Erythroblast (primary cell): ENCODE measurements around the gene ILF3.

ENCODE experiments used
- GATA1 ChIP-seq: IDR thresholded peaks from 2 replicates; pipeline ENCODE4 v1.6.1; 2011; ENCODE audit warnings: low read depth, mild to moderate bottlenecking, control low read depth, low read length, moderate library complexity
- POLR2A ChIP-seq: IDR thresholded peaks from 2 replicates; pipeline ENCODE4 v1.6.1; 2011; ENCODE audit warnings: mild to moderate bottlenecking, low read length

DNA sequence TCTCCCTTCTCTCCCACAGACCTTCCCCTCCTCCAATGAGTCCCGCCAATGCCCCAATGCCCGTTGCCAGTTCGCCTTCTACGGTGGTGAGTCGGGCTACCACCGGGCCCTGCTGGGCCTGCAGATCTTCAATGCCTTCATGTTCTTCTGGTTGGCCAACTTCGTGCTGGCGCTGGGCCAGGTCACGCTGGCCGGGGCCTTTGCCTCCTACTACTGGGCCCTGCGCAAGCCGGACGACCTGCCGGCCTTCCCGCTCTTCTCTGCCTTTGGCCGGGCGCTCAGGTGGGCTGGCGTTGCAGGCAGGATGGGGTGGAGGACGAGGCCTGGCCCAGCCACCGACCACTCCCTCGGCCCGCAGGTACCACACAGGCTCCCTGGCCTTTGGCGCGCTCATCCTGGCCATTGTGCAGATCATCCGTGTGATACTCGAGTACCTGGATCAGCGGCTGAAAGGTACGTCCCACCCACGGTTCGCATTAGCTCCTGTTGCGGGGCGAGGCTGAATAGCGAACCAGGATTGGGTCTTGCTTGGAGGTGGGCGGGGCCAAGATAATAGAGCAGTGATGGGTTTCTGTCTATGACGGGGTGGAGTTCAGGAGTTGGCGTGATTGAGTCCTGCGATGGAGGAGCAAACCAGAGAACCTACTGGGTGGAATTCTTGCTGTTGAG is 17.7 kb upstream of the ILF3 start:
- no peak for TF ChIP-seq POLR2A
- TF ChIP-seq GATA1 = no peak
